GM21515 (cell line): ENCODE measurements around the gene AGBL1.

Source experiments
- ATAC-seq: cut with Tn5 transposase; IDR thresholded peaks from one replicate; pipeline ENCODE4 v1.9.1; 2021; ENCODE audit not compliant: unreplicated experiment

Gene AGBL1

GRCh38 chr15:86231864-86232721 lies 152.4 kb downstream of the AGBL1 start:
- ATAC-seq: no peak

GRCh38 chr15:86235667-86236066 lies 156.0 kb downstream of the AGBL1 start:
- no peak for ATAC-seq

GRCh38 chr15:86236356-86237110 lies 156.9 kb downstream of the AGBL1 start:
- no peak for ATAC-seq

GRCh38 chr15:86237111-86237500 lies 157.4 kb downstream of the AGBL1 start:
- no peak for ATAC-seq

- ATAC-seq: no peak
These were observed 167.7 kb downstream of the AGBL1 start for GRCh38 chr15:86247249-86247955.

GRCh38 chr15:86255247-86255646 lies 175.6 kb downstream of the AGBL1 start:
- no peak for ATAC-seq

GRCh38 chr15:86256628-86257027 lies 177.0 kb downstream of the AGBL1 start:
- no peak for ATAC-seq

- ATAC-seq: no peak
These were observed 179.9 kb downstream of the AGBL1 start for GRCh38 chr15:86259589-86259988.

GRCh38 chr15:86263230-86263629 lies 183.6 kb downstream of the AGBL1 start:
- ATAC-seq: no peak

GRCh38 chr15:86266896-86267484 lies 187.3 kb downstream of the AGBL1 start:
- ATAC-seq: no peak

- ATAC-seq: no peak
These were observed 188.2 kb downstream of the AGBL1 start for GRCh38 chr15:86267892-86268291.

GRCh38 chr15:86268558-86268957 lies 188.9 kb downstream of the AGBL1 start:
- no peak for ATAC-seq

- no peak for ATAC-seq
These were observed 193.6 kb downstream of the AGBL1 start for GRCh38 chr15:86273309-86273708.

- ATAC-seq: no peak
These were observed 195.7 kb downstream of the AGBL1 start for GRCh38 chr15:86275361-86275760.

- ATAC-seq: no peak
These were observed 198.9 kb downstream of the AGBL1 start for GRCh38 chr15:86278586-86278985.

GRCh38 chr15:86284635-86285034 lies 205.0 kb downstream of the AGBL1 start:
- ATAC-seq: no peak

- ATAC-seq: no peak
These were observed 215.8 kb downstream of the AGBL1 start for GRCh38 chr15:86295511-86295910.

GRCh38 chr15:86296769-86297168 lies 217.1 kb downstream of the AGBL1 start:
- ATAC-seq: no peak

GRCh38 chr15:86300390-86301125 lies 220.9 kb downstream of the AGBL1 start:
- no peak for ATAC-seq

- no peak for ATAC-seq
These were observed 232.1 kb downstream of the AGBL1 start for GRCh38 chr15:86311568-86312280.
